HG02943 (cell line): ENCODE measurements around the gene CROCC.
A peak's percentile ranks its signal among the peaks of the same experiment; 100 is the strongest.
"Not testable (repeated sequence)": the region's sequence is repeated elsewhere in the genome, so short reads cannot be mapped to it uniquely, and the experiment has no call there.

Experiments
- ATAC-seq: cut with Tn5 transposase; IDR thresholded peaks from one replicate; pipeline ENCODE4 v1.9.1; 2021; ENCODE audit warnings: mild to moderate bottlenecking, low read depth, moderate library complexity; ENCODE audit not compliant: unreplicated experiment

CROCC gene

GRCh38 chr1:16931206-16931934, 9.6 kb downstream of the CROCC start:
- ATAC-seq: not testable (repeated sequence)

GRCh38 chr1:16933945-16934344, 12.2 kb downstream of the CROCC start:
- not testable (repeated sequence) for ATAC-seq

GRCh38 chr1:16936580-16936979, 14.8 kb downstream of the CROCC start:
- ATAC-seq: not testable (repeated sequence)

GRCh38 chr1:16938351-16939321, 16.9 kb downstream of the CROCC start:
- ATAC-seq: no peak

GRCh38 chr1:16939386-16940180, 17.9 kb downstream of the CROCC start:
- not testable (repeated sequence) for ATAC-seq

GRCh38 chr1:16944038-16944437, 22.3 kb downstream of the CROCC start:
- ATAC-seq: no peak

GRCh38 chr1:16945512-16945911, 23.8 kb downstream of the CROCC start:
- not testable (repeated sequence) for ATAC-seq

GRCh38 chr1:16946185-16946584, 24.5 kb downstream of the CROCC start:
- ATAC-seq: not testable (repeated sequence)

- no peak for ATAC-seq
Observed at GRCh38 chr1:16946646-16947045, 24.9 kb downstream of the CROCC start.

GRCh38 chr1:16948282-16948891, 26.7 kb downstream of the CROCC start:
- ATAC-seq: not testable (repeated sequence)

- not testable (repeated sequence) for ATAC-seq
Observed at GRCh38 chr1:16949026-16949425, 27.3 kb downstream of the CROCC start.

GRCh38 chr1:16952376-16952775, 30.6 kb downstream of the CROCC start:
- not testable (repeated sequence) for ATAC-seq

- ATAC-seq: no peak
Observed at GRCh38 chr1:16954579-16954978, 32.8 kb downstream of the CROCC start.

- ATAC-seq: no peak
Observed at GRCh38 chr1:16955186-16955585, 33.5 kb downstream of the CROCC start.

- ATAC-seq: no peak
Observed at GRCh38 chr1:16956775-16957174, 35.0 kb downstream of the CROCC start.

- ATAC-seq: no peak
Observed at GRCh38 chr1:16957731-16958130, 36.0 kb downstream of the CROCC start.

- ATAC-seq: no peak
Observed at GRCh38 chr1:16958475-16958874, 36.7 kb downstream of the CROCC start.

GRCh38 chr1:16960560-16961296, 39.0 kb downstream of the CROCC start:
- peak; percentile 65 for ATAC-seq

GRCh38 chr1:16961297-16962133, 39.8 kb downstream of the CROCC start:
- no peak for ATAC-seq
